ENCODE results near the gene ASAP2. TPM values are rescaled to one million over a fixed set of nuclear protein-coding genes. Genes with fewer than 3 reads are reported as not detected.

The ASAP2 gene
- total and polyA plus RNA-seq, 2 donors (not counting 1 experiment from before 2014, with no cell fraction given): 0.04 TPM; not detected in 1

GRCh38 chr2:9258501-9258900 is 51.9 kb downstream of the ASAP2 start:
- no peak overlapping the region for H2AFZ ChIP-seq (ENCODE audit: insufficient read depth, low read depth, low read length, poor library complexity, severe bottlenecking)
- no peak for ATAC-seq (ENCODE audit: low read depth)
- no peaks in the 10 kb centered on the region for H3K36me3 ChIP-seq (replicated peaks in 1 of 2; ENCODE audit: control extremely low read depth in 1 of 2, control insufficient read depth in 1 of 2, extremely low read depth in 1 of 2, insufficient read depth in 2 of 2, low read length in 1 of 2)
- H3K79me2 ChIP-seq (ENCODE audit: control insufficient read depth, insufficient read depth, low read length): no peaks in the 10 kb centered on the region
- H3K4me3 Mint-ChIP-seq: no peak overlapping the region
- H3K9me3 Mint-ChIP-seq (ENCODE audit: insufficient read depth): no peaks in the 10 kb centered on the region
- no peak overlapping the region for H3K27ac ChIP-seq (ENCODE audit: low read length in 2 of 2)
- no peak for TF ChIP-seq CTCF (IDR thresholded peaks at IDR 0.05)
- TF ChIP-seq EZH2 (IDR thresholded peaks at IDR 0.05; ENCODE audit: borderline replicate concordance, insufficient read depth, low read depth, low read length, poor library complexity, severe bottlenecking): no peak
- ChIA-PET POLR2A (no interaction called here), CTCF (no interaction called here)
- peaks cover 7% of the 10 kb centered on the region for H3K27me3 Mint-ChIP-seq
- no peaks in the 10 kb centered on the region for H4K20me1 ChIP-seq (ENCODE audit: control insufficient read depth, insufficient read depth, low read length, poor library complexity, severe bottlenecking)
- no peaks in the 10 kb centered on the region for H3K4me1 ChIP-seq (ENCODE audit: control insufficient read depth in 2 of 2, insufficient read depth in 2 of 2, low read length in 2 of 2)
- intact Hi-C loops (cut with micrococcal nuclease): no loop called here
- WGBS (ENCODE audit: insufficient coverage): 86% methylated on average over 4 of the region's 7 CpGs
- no peaks in the 10 kb centered on the region for H3K4me1 Mint-ChIP-seq
- no peak overlapping the region for H3K27ac Mint-ChIP-seq
- no peaks in the 10 kb centered on the region for H3K27me3 ChIP-seq (replicated peaks in 1 of 4; ENCODE audit: control extremely low read depth in 1 of 4, control insufficient read depth in 3 of 4, insufficient read depth in 4 of 4, low read length in 3 of 4)
- DNase-seq: no peak
- H3K4me2 ChIP-seq (replicated peaks; ENCODE audit: low read depth, low read length, poor library complexity, severe bottlenecking): no peak overlapping the region
- H3K9me3 ChIP-seq (ENCODE audit: control extremely low read depth in 1 of 3, control insufficient read depth in 2 of 3, insufficient read depth in 1 of 3, low read length in 2 of 3): no peaks in the 10 kb centered on the region
- H3K4me3 ChIP-seq (ENCODE audit: control extremely low read depth in 1 of 5, extremely low read depth in 1 of 5, insufficient read depth in 1 of 5, low read depth in 2 of 5, low read length in 4 of 5): no peak overlapping the region
- H3K9ac ChIP-seq (ENCODE audit: low read length): no peak overlapping the region

GRCh38 chr2:9258953-9259399 is 52.4 kb downstream of the ASAP2 start:
- Histone ChIP-seq H3K27me3 (replicated peaks in 1 of 4; ENCODE audit: control extremely low read depth in 1 of 4, control insufficient read depth in 3 of 4, insufficient read depth in 4 of 4, low read length in 3 of 4) (no peaks in the 10 kb centered on the region), H3K27ac (ENCODE audit: low read length in 2 of 2) (no peak overlapping the region), H3K36me3 (replicated peaks in 1 of 2; ENCODE audit: control extremely low read depth in 1 of 2, control insufficient read depth in 1 of 2, extremely low read depth in 1 of 2, insufficient read depth in 2 of 2, low read length in 1 of 2) (no peaks in the 10 kb centered on the region), H3K9me3 (ENCODE audit: control extremely low read depth in 1 of 3, control insufficient read depth in 2 of 3, insufficient read depth in 1 of 3, low read length in 2 of 3) (no peaks in the 10 kb centered on the region), H3K79me2 (ENCODE audit: control insufficient read depth, insufficient read depth, low read length) (no peaks in the 10 kb centered on the region), H3K9ac (ENCODE audit: low read length) (no peak overlapping the region), H4K20me1 (ENCODE audit: control insufficient read depth, insufficient read depth, low read length, poor library complexity, severe bottlenecking) (no peaks in the 10 kb centered on the region), H2AFZ (ENCODE audit: insufficient read depth, low read depth, low read length, poor library complexity, severe bottlenecking) (no peak overlapping the region), H3K4me3 (ENCODE audit: control extremely low read depth in 1 of 5, extremely low read depth in 1 of 5, insufficient read depth in 1 of 5, low read depth in 2 of 5, low read length in 4 of 5) (no peak overlapping the region), H3K4me2 (replicated peaks; ENCODE audit: low read depth, low read length, poor library complexity, severe bottlenecking) (no peak overlapping the region), H3K4me1 (ENCODE audit: control insufficient read depth in 2 of 2, insufficient read depth in 2 of 2, low read length in 2 of 2) (no peaks in the 10 kb centered on the region)
- CTCF ChIA-PET: no interaction called here
- intact Hi-C loops (cut with micrococcal nuclease): no loop called here
- Mint-ChIP-seq H3K9me3 (ENCODE audit: insufficient read depth) (no peaks in the 10 kb centered on the region), H3K4me1 (no peaks in the 10 kb centered on the region), H3K27me3 (peaks cover 7% of the 10 kb centered on the region), H3K4me3 (no peak overlapping the region), H3K27ac (no peak overlapping the region)
- DNase-seq (no peak), ATAC-seq (ENCODE audit: low read depth) (no peak)
- TF ChIP-seq CTCF (IDR thresholded peaks at IDR 0.05) (no peak), EZH2 (IDR thresholded peaks at IDR 0.05; ENCODE audit: borderline replicate concordance, insufficient read depth, low read depth, low read length, poor library complexity, severe bottlenecking) (no peak)
- POLR2A ChIA-PET: no interaction called here
- 81% methylated on average over 9 of the region's 12 CpGs for WGBS (ENCODE audit: insufficient coverage)
